CD4-positive, alpha-beta T cell (primary cell): ENCODE data around the gene ESYT1. TPM values are rescaled to one million over a fixed set of nuclear protein-coding genes. Genes with fewer than 3 reads are reported as not detected.

Source experiments
- ATAC-seq: fragments of 200-7000 bp; cut with Tn5 transposase; one replicate; pipeline ENCODE4 v1.10.0; 2022; ENCODE audit warnings: mild to moderate bottlenecking; ENCODE audit not compliant: poor library complexity
- CTCF ChIA-PET: fragments of 350-600 bp; sonication (Branson Sonifier 250); formaldehyde crosslinking; loops from one replicate; lab custom pipeline; 2021; ENCODE audit warnings: antibody characterized with exemption, inconsistent platforms; lab: Charles Lee
- POLR2A ChIA-PET: fragments of 350-600 bp; sonication (Branson Sonifier 250); formaldehyde crosslinking; loops from one replicate; lab custom pipeline; 2021; ENCODE audit warnings: antibody characterized with exemption, inconsistent platforms; lab: Charles Lee
- DNase-seq, 14 experiments: peaks; one replicate each; pipeline ENCODE4 v3.0.0-alpha.2; 2013 to 2020; ENCODE audit warnings: mixed read lengths in 2 of 14
- H3K27ac ChIP-seq, 2 donors: one replicate each; pipeline versions ENCODE4 v1.5.1 to v1.7.0; 2013; ENCODE audit warnings: low read length in 2 of 2, low read depth in 1 of 2, mild to moderate bottlenecking in 1 of 2
- H3K27me3 ChIP-seq, 2 experiments: 1 replicate in 1 of 2; 2 replicates in 1 of 2; pipeline versions ENCODE4 v1.6.1 to v1.7.0; 2013; ENCODE audit warnings: low read length in 2 of 2, control low read depth in 1 of 2, mild to moderate bottlenecking in 1 of 2, moderate library complexity in 1 of 2; ENCODE audit not compliant: insufficient read depth in 2 of 2, control insufficient read depth in 1 of 2
- H3K36me3 ChIP-seq: one replicate; pipeline ENCODE4 v1.6.1; 2013; ENCODE audit warnings: low read length, control low read depth; ENCODE audit not compliant: insufficient read depth
- H3K4me1 ChIP-seq: one replicate; pipeline ENCODE4 v1.6.1; 2013; ENCODE audit warnings: low read length, control low read depth; ENCODE audit not compliant: insufficient read depth
- H3K4me3 ChIP-seq: one replicate; pipeline ENCODE4 v1.5.1; 2013; ENCODE audit warnings: mild to moderate bottlenecking, low read length, moderate library complexity
- H3K9me3 ChIP-seq, 2 experiments: 1 replicate in 1 of 2; 2 replicates in 1 of 2; pipeline versions ENCODE4 v1.6.1 to v1.7.0; 2013; ENCODE audit warnings: low read length in 2 of 2, mild to moderate bottlenecking in 2 of 2, control low read depth in 1 of 2, moderate library complexity in 1 of 2; ENCODE audit not compliant: control insufficient read depth in 1 of 2, insufficient read depth in 1 of 2
- H3K27ac Mint-ChIP-seq: one replicate; pipeline ENCODE4 v1.8.0; 2020; ENCODE audit warnings: mixed read lengths
- H3K27me3 Mint-ChIP-seq: one replicate; pipeline ENCODE4 v1.8.0; 2021; ENCODE audit warnings: mixed read lengths
- H3K36me3 Mint-ChIP-seq: one replicate; pipeline ENCODE4 v1.8.0; 2021; ENCODE audit warnings: low read depth, mixed read lengths
- H3K4me1 Mint-ChIP-seq: one replicate; pipeline ENCODE4 v1.8.0; 2021; ENCODE audit warnings: low read depth, mixed read lengths
- H3K4me3 Mint-ChIP-seq: one replicate; pipeline ENCODE4 v1.8.0; 2020; ENCODE audit warnings: mild to moderate bottlenecking, mixed read lengths
- H3K9me3 Mint-ChIP-seq: one replicate; pipeline ENCODE4 v1.8.0; 2020; ENCODE audit warnings: mixed read lengths
- CTCF ChIP-seq: fragments of 200-600 bp; IDR thresholded peaks from one replicate; pipeline ENCODE4 v1.8.0; 2022; ENCODE audit warnings: antibody characterized with exemption, mild to moderate bottlenecking
- intact Hi-C, 2 experiments: fragments of 100-400 bp; cut with DNase I in 1 of 2; cut with micrococcal nuclease in 1 of 2; formaldehyde crosslinking; loops; one replicate each; pipeline versions ENCODE4 v1.15.1 to v1.9.0; 2023 to 2025; cut with DNase I, micrococcal nuclease
- total RNA-seq, 174 experiments: library from RNA in 2 of 174; stranded (reverse) in 2 of 174; gene quantifications; one replicate each; pipeline ENCODE4 v1.2.3 and lab custom pipeline; 2021 to 2026

ESYT1 gene
- total RNA-seq, 2 experiments from 2014 or later = 88.5 to 90.3 TPM

- peak within 1 kb of the TSS; percentile 94 for H3K27ac Mint-ChIP-seq
- peaks cover 35% of the 10 kb centered on the region for H3K4me1 ChIP-seq
- H3K9me3 Mint-ChIP-seq = no peaks in the 10 kb centered on the region
- intact Hi-C loops = loop anchor here (1.0 to 10.0 kb wide), 11 partner anchors 34 to 477 kb away; partner anchors contain the start of genes ANKRD52 (in 2 of the 2), PYM1 (in 2 of the 2), MYL6B (in 1 of the 2) and RPS26 (in 1 of the 2)
- H3K27ac ChIP-seq = peak within 1 kb of the TSS; percentile 75 to 90
- no peaks in the 10 kb centered on the region for H3K9me3 ChIP-seq
- H3K27me3 Mint-ChIP-seq = no peaks in the 10 kb centered on the region
- peaks cover 33% of the 10 kb centered on the region for H3K4me1 Mint-ChIP-seq
- peaks cover 50% of the 10 kb centered on the region for H3K36me3 Mint-ChIP-seq
- H3K4me3 ChIP-seq = peak within 1 kb of the TSS; percentile 73
- CTCF ChIA-PET = interaction anchor here (0.6 to 5.0 kb wide), 24 partner anchors 8 to 380 kb away, joined by 3 to 76 read pairs (median 4); partner anchors contain the start of genes ANKRD52, CNPY2, CS and ESYT1
- peak within 1 kb of the TSS; percentile 97 for H3K4me3 Mint-ChIP-seq
- no peaks in the 10 kb centered on the region for H3K27me3 ChIP-seq
- peak; percentile 67 for ATAC-seq
- POLR2A ChIA-PET = interaction anchor here (0.5 to 6.1 kb wide), 46 partner anchors 10 to 1402 kb away, joined by 3 to 233 read pairs (median 6); partner anchors contain the start of genes ANKRD52, CD63, CNPY2 and COQ10A
- peak; percentile 52 for TF ChIP-seq CTCF
- DNase-seq = peak; percentile 89 to 100 (median 94)
- H3K36me3 ChIP-seq = peaks cover 28% of the 10 kb centered on the region
Observed at GRCh38 chr12:56117778-56118687, 10.0 kb upstream of the ESYT1 start, which contains the start of gene ZC3H10. Gene ZC3H10, plus strand, starts transcription at chr12:56118266. Its CDS starts 2,297 bp downstream, at chr12:56120563.

GRCh38 chr12:56118688-56119357 is 9.2 kb upstream of the ESYT1 start:
- intact Hi-C loops = loop anchor here (1.0 to 10.0 kb wide), 12 partner anchors 33 to 476 kb away; partner anchors contain the start of genes ANKRD52 (in 2 of the 2), NABP2 (in 2 of the 2), PYM1 (in 2 of the 2) and MYL6B (in 1 of the 2)
- Mint-ChIP-seq H3K9me3 (no peaks in the 10 kb centered on the region), H3K4me1 (peaks cover 35% of the 10 kb centered on the region), H3K36me3 (peaks cover 42% of the 10 kb centered on the region), H3K27me3 (no peaks in the 10 kb centered on the region), H3K27ac (peak overlapping the region; percentile 94), H3K4me3 (peak overlapping the region; percentile 97)
- ChIA-PET POLR2A (interaction anchor here (0.6 to 6.1 kb wide), 38 partner anchors 10 to 1402 kb away, joined by 3 to 233 read pairs (median 8); partner anchors contain the start of genes ANKRD52, CD63, CNPY2 and COQ10A), CTCF (interaction anchor here (0.6 to 5.0 kb wide), 21 partner anchors 7 to 351 kb away, joined by 3 to 76 read pairs (median 5); partner anchors contain the start of genes ANKRD52, CNPY2, CS and ESYT1)
- H3K9me3 ChIP-seq = no peaks in the 10 kb centered on the region
- H3K27me3 ChIP-seq = no peaks in the 10 kb centered on the region
- H3K27ac ChIP-seq = peak overlapping the region; percentile 75 to 90
- no peak for ATAC-seq
- H3K36me3 ChIP-seq = peaks cover 25% of the 10 kb centered on the region
- peaks cover 35% of the 10 kb centered on the region for H3K4me1 ChIP-seq
- no peak for TF ChIP-seq CTCF
- peak in 1 of 14 experiments; percentile 42 for DNase-seq
- H3K4me3 ChIP-seq = peak overlapping the region; percentile 73
